PC-3 (cell line): ENCODE data around the gene LRFN5. TPM values are rescaled to one million over a fixed set of nuclear protein-coding genes. Genes with fewer than 3 reads are reported as not detected.

Experiments
- ATAC-seq: fragments of 200-7000 bp; cut with Tn5 transposase; 2 replicates; pipeline ENCODE4 v1.9.1; 2020; ENCODE audit warnings: mild to moderate bottlenecking, moderate library complexity
- BruUV-seq: library from RNA; stranded (reverse); fragments of 400-500 nt; replicated peaks from 2 replicates; lab custom pipeline; 2021; lab: Mats Ljungman, UMichigan
- CTCF ChIA-PET: fragments of 300-600 bp; sonication (Branson Sonifier 250); formaldehyde crosslinking; loops from one replicate; lab custom pipeline; 2022; ENCODE audit warnings: antibody characterized with exemption; lab: Charles Lee
- POLR2A ChIA-PET: fragments of 300-600 bp; sonication (Branson Sonifier 250); formaldehyde crosslinking; loops from one replicate; lab custom pipeline; 2022; ENCODE audit warnings: antibody characterized with exemption; ENCODE audit not compliant: unreplicated experiment; lab: Charles Lee
- DNase-seq: peaks from one replicate; pipeline ENCODE4 v3.0.0-alpha.2; 2015
- H2AFZ ChIP-seq: fragments of 300-600 bp; sonication (generic); 2 replicates; pipeline ENCODE4 v1.6.0; 2016; ENCODE audit warnings: antibody characterized with exemption, low read length
- H3F3A ChIP-seq: fragments of 300-600 bp; sonication (generic); one replicate; pipeline ENCODE4 v1.6.0; 2017; ENCODE audit warnings: antibody characterized with exemption, low read length, control low read depth, mild to moderate bottlenecking; ENCODE audit not compliant: unreplicated experiment
- H3K27ac ChIP-seq: fragments of 300-600 bp; sonication (generic); 2 replicates; pipeline ENCODE4 v1.5.1; 2016; ENCODE audit warnings: mild to moderate bottlenecking, low read length
- H3K27me3 ChIP-seq: fragments of 300-600 bp; sonication (generic); 2 replicates; pipeline ENCODE4 v1.6.1; 2016; ENCODE audit warnings: low read length, mixed read lengths
- H3K36me3 ChIP-seq: fragments of 300-600 bp; sonication (generic); 2 replicates; pipeline ENCODE4 v1.6.1; 2016; ENCODE audit warnings: low read depth, mixed run types, low read length, mixed read lengths
- H3K4me1 ChIP-seq: fragments of 300-600 bp; sonication (generic); 2 replicates; pipeline ENCODE4 v1.5.1; 2016; ENCODE audit warnings: low read length; ENCODE audit not compliant: insufficient read depth
- H3K4me2 ChIP-seq: fragments of 300-600 bp; sonication (generic); 2 replicates; pipeline ENCODE4 v1.6.0; 2016; ENCODE audit warnings: low read length
- H3K4me3 ChIP-seq: fragments of 300-600 bp; sonication (generic); 2 replicates; pipeline ENCODE4 v1.5.1; 2016; ENCODE audit warnings: mild to moderate bottlenecking, low read length, mixed read lengths
- H3K79me2 ChIP-seq: fragments of 300-600 bp; sonication (generic); 2 replicates; pipeline ENCODE4 v1.6.1; 2017; ENCODE audit warnings: low read length, mixed read lengths
- H3K9ac ChIP-seq: fragments of 300-600 bp; sonication (generic); 2 replicates; pipeline ENCODE4 v1.6.0; 2016; ENCODE audit warnings: mild to moderate bottlenecking, low read length
- H3K9me2 ChIP-seq: fragments of 300-600 bp; sonication (generic); replicated peaks from 2 replicates; pipeline ENCODE4 v1.6.1; 2016; ENCODE audit warnings: mixed run types, low read length, mixed read lengths
- H3K9me3 ChIP-seq: fragments of 300-600 bp; sonication (generic); 2 replicates; pipeline ENCODE4 v1.6.1; 2016; ENCODE audit warnings: low read length, mixed read lengths
- H4K20me1 ChIP-seq: fragments of 300-600 bp; sonication (generic); 2 replicates; pipeline ENCODE4 v1.6.1; 2016; ENCODE audit warnings: low read length, mixed read lengths
- CTCF ChIP-seq: fragments of 300-600 bp; sonication (generic); conservative IDR thresholded peaks from 2 replicates; pipeline ENCODE4 v1.5.1; 2017; ENCODE audit warnings: antibody characterized with exemption, low read depth, mild to moderate bottlenecking, low read length
- EZH2 ChIP-seq: fragments of 300-600 bp; sonication (generic); IDR thresholded peaks from one replicate; pipeline ENCODE4 v1.6.1; 2017; ENCODE audit warnings: antibody characterized with exemption, mild to moderate bottlenecking, low read length; ENCODE audit not compliant: unreplicated experiment
- EZH2phosphoT487 ChIP-seq: fragments of 300-600 bp; sonication (generic); IDR thresholded peaks from 2 replicates; pipeline ENCODE4 v1.6.1; 2018; ENCODE audit warnings: mild to moderate bottlenecking, antibody characterized with exemption, low read length, borderline replicate concordance
- intact Hi-C: fragments of 100-400 bp; cut with micrococcal nuclease; formaldehyde crosslinking; loops from 2 replicates; pipeline ENCODE4 v1.9.0; 2023
- total RNA-seq: library from RNA; depleted of rRNA; stranded (reverse); fragments of >200 nt; gene quantifications from 2 replicates; pipeline ENCODE4 v1.2.3, GENCODE V29; 2014

Gene LRFN5
- total RNA-seq, 1 experiment from 2014 or later, result not detected

- no peaks in the 10 kb centered on the region for H3K9me2 ChIP-seq
- no peaks in the 10 kb centered on the region for H3K36me3 ChIP-seq
- no peak overlapping the region for H3K27ac ChIP-seq
- H2AFZ ChIP-seq, result no peak overlapping the region
- ChIA-PET POLR2A (no interaction called here), CTCF (no interaction called here)
- H3F3A ChIP-seq, result no peaks in the 10 kb centered on the region
- intact Hi-C loops, result no loop called here
- no peaks in the 10 kb centered on the region for H4K20me1 ChIP-seq
- H3K9me3 ChIP-seq, result no peaks in the 10 kb centered on the region
- no peaks in the 10 kb centered on the region for H3K27me3 ChIP-seq
- TF ChIP-seq EZH2 (no peak), EZH2phosphoT487 (no peak), CTCF (peak; percentile 46)
- BruUV-seq, result no TSS peak
- no peaks in the 10 kb centered on the region for H3K4me1 ChIP-seq
- no peak overlapping the region for H3K9ac ChIP-seq
- ATAC-seq (no peak), DNase-seq (no peak)
- H3K4me3 ChIP-seq, result no peak overlapping the region
- no peaks in the 10 kb centered on the region for H3K79me2 ChIP-seq
- H3K4me2 ChIP-seq, result no peak overlapping the region
These were observed 217.8 kb downstream of the LRFN5 start for GRCh38 chr14:41824441-41824840.

GRCh38 chr14:41825622-41826021 lies 218.9 kb downstream of the LRFN5 start:
- H3K27ac ChIP-seq, result no peak overlapping the region
- no peaks in the 10 kb centered on the region for H3K36me3 ChIP-seq
- no peaks in the 10 kb centered on the region for H3K27me3 ChIP-seq
- ChIA-PET CTCF (no interaction called here), POLR2A (no interaction called here)
- peaks cover 3% of the 10 kb centered on the region; the same call in 1 of the 2 replicates for H3K4me1 ChIP-seq
- no peak for TF ChIP-seq CTCF
- H4K20me1 ChIP-seq, result no peaks in the 10 kb centered on the region
- H3K4me3 ChIP-seq, result no peak overlapping the region
- H3F3A ChIP-seq, result no peaks in the 10 kb centered on the region
- ATAC-seq, result no peak
- no peak overlapping the region for H2AFZ ChIP-seq
- H3K9me3 ChIP-seq, result no peaks in the 10 kb centered on the region
- no peaks in the 10 kb centered on the region for H3K9me2 ChIP-seq
- no peak for DNase-seq
- no TSS peak for BruUV-seq
- no peak overlapping the region for H3K9ac ChIP-seq
- H3K4me2 ChIP-seq, result no peak overlapping the region
- intact Hi-C loops, result loop anchor here (5.0 kb wide), 1 partner anchor 213 kb away; no protein-coding TSS in a partner anchor
- no peaks in the 10 kb centered on the region for H3K79me2 ChIP-seq

GRCh38 chr14:41830714-41831406 lies 224.2 kb downstream of the LRFN5 start:
- no peak overlapping the region for H3K4me3 ChIP-seq
- H3K27ac ChIP-seq, result no peak overlapping the region
- TF ChIP-seq EZH2 (no peak), CTCF (no peak), EZH2phosphoT487 (no peak)
- POLR2A ChIA-PET, result interaction anchor here (0.5 kb wide), 1 partner anchor 438 kb away, joined by 3 read pairs; no protein-coding TSS in a partner anchor
- H3K9me2 ChIP-seq, result no peaks in the 10 kb centered on the region
- H3K79me2 ChIP-seq, result no peaks in the 10 kb centered on the region
- TSS peak; percentile 75 for BruUV-seq
- no peaks in the 10 kb centered on the region for H3K36me3 ChIP-seq
- H2AFZ ChIP-seq, result no peak overlapping the region
- intact Hi-C loops, result loop anchor here (5.0 kb wide), 2 partner anchors 181 to 361 kb away; no protein-coding TSS in a partner anchor
- no peaks in the 10 kb centered on the region for H3K27me3 ChIP-seq
- H3K4me2 ChIP-seq, result no peak overlapping the region
- H4K20me1 ChIP-seq, result no peaks in the 10 kb centered on the region
- ATAC-seq, result peak; percentile 72
- CTCF ChIA-PET, result interaction anchor here (0.5 to 1.5 kb wide), 2 partner anchors 22 to 221 kb away, joined by 3 to 5 read pairs; no protein-coding TSS in a partner anchor
- no peak overlapping the region for H3K9ac ChIP-seq
- no peaks in the 10 kb centered on the region for H3F3A ChIP-seq
- H3K4me1 ChIP-seq, result peaks cover 17% of the 10 kb centered on the region; the same call in 1 of the 2 replicates
- peak; percentile 29 for DNase-seq
- H3K9me3 ChIP-seq, result no peaks in the 10 kb centered on the region
